AG04449 (cell line): ENCODE measurements around the gene UNC5C.

Source experiments
- CTCF ChIA-PET: fragments of 350-600 bp; formaldehyde crosslinking; extraction: SDS; loops from one replicate; lab custom pipeline; 2021; ENCODE audit warnings: antibody characterized with exemption; lab: Yijun Ruan, JAX
- POLR2A ChIA-PET: fragments of 400-600, 350-600 bp; formaldehyde crosslinking; extraction: SDS; loops from one replicate; lab custom pipeline; 2020; ENCODE audit warnings: antibody characterized with exemption, inconsistent platforms; lab: Yijun Ruan, JAX
- DNase-seq: peaks from one replicate; pipeline ENCODE4 v3.0.0-alpha.2; 2010; ENCODE audit warnings: low read depth, low spot score
- H3K4me3 ChIP-seq: 2 replicates; pipeline ENCODE4 v1.5.1; 2011; ENCODE audit warnings: low read depth, mild to moderate bottlenecking, control low read depth, low read length
- CTCF ChIP-seq: IDR thresholded peaks from one replicate; pipeline ENCODE4 v1.5.1; 2011; ENCODE audit warnings: mild to moderate bottlenecking, moderate library complexity, low read length, control low read depth, inconsistent platforms; ENCODE audit not compliant: insufficient read depth; ENCODE audit errors: missing control alignments

UNC5C gene

GRCh38 chr4:95585016-95585695, 36.4 kb upstream of the UNC5C start:
- H3K4me3 ChIP-seq = no peak overlapping the region
- POLR2A ChIA-PET = no interaction called here
- TF ChIP-seq CTCF = no peak
- no peak for DNase-seq
- CTCF ChIA-PET = no interaction called here

GRCh38 chr4:95580226-95580625, 31.5 kb upstream of the UNC5C start:
- ChIA-PET CTCF (no interaction called here), POLR2A (no interaction called here)
- DNase-seq = no peak
- no peak overlapping the region for H3K4me3 ChIP-seq
- no peak for TF ChIP-seq CTCF

GRCh38 chr4:95572304-95572991, 23.7 kb upstream of the UNC5C start:
- TF ChIP-seq CTCF = no peak
- H3K4me3 ChIP-seq = no peak overlapping the region
- no peak for DNase-seq
- POLR2A ChIA-PET = no interaction called here
- CTCF ChIA-PET = no interaction called here

- ChIA-PET POLR2A (no interaction called here), CTCF (no interaction called here)
- no peak overlapping the region for H3K4me3 ChIP-seq
- TF ChIP-seq CTCF = no peak
- no peak for DNase-seq
These were observed 22.8 kb upstream of the UNC5C start for GRCh38 chr4:95571577-95571976.

GRCh38 chr4:95563638-95564337, 15.0 kb upstream of the UNC5C start:
- H3K4me3 ChIP-seq = no peak overlapping the region
- ChIA-PET POLR2A (no interaction called here), CTCF (no interaction called here)
- TF ChIP-seq CTCF = no peak
- DNase-seq = no peak

- TF ChIP-seq CTCF = no peak
- no peak overlapping the region for H3K4me3 ChIP-seq
- CTCF ChIA-PET = no interaction called here
- DNase-seq = no peak
- POLR2A ChIA-PET = no interaction called here
These were observed 12.0 kb upstream of the UNC5C start for GRCh38 chr4:95560774-95561173.
